GM18861 (cell line): Measurements from ENCODE around the gene AGAP1.

ENCODE experiments used
- ATAC-seq: cut with Tn5 transposase; IDR thresholded peaks from one replicate; pipeline ENCODE4 v1.9.1; 2021; ENCODE audit not compliant: unreplicated experiment

AGAP1 gene

GRCh38 chr2:235658351-235659174 lies 164.7 kb downstream of the AGAP1 start:
- ATAC-seq, result no peak

- ATAC-seq, result no peak
These were observed 166.0 kb downstream of the AGAP1 start for GRCh38 chr2:235659767-235660322.

- no peak for ATAC-seq
These were observed 166.7 kb downstream of the AGAP1 start for GRCh38 chr2:235660484-235661082.

- no peak for ATAC-seq
These were observed 167.5 kb downstream of the AGAP1 start for GRCh38 chr2:235661167-235661937.

- no peak for ATAC-seq
These were observed 168.1 kb downstream of the AGAP1 start for GRCh38 chr2:235661952-235662351.

- no peak for ATAC-seq
These were observed 170.0 kb downstream of the AGAP1 start for GRCh38 chr2:235663875-235664274.

GRCh38 chr2:235665661-235666212 lies 171.9 kb downstream of the AGAP1 start:
- ATAC-seq, result no peak

GRCh38 chr2:235666213-235666781 lies 172.5 kb downstream of the AGAP1 start:
- no peak for ATAC-seq

- ATAC-seq, result no peak
These were observed 174.9 kb downstream of the AGAP1 start for GRCh38 chr2:235668782-235669181.

- no peak for ATAC-seq
These were observed 175.5 kb downstream of the AGAP1 start for GRCh38 chr2:235669269-235669831.

GRCh38 chr2:235669983-235670962 lies 176.4 kb downstream of the AGAP1 start:
- no peak for ATAC-seq

- no peak for ATAC-seq
These were observed 177.3 kb downstream of the AGAP1 start for GRCh38 chr2:235670974-235671787.

- no peak for ATAC-seq
These were observed 178.9 kb downstream of the AGAP1 start for GRCh38 chr2:235672720-235673119.

GRCh38 chr2:235674146-235674545 lies 180.3 kb downstream of the AGAP1 start:
- ATAC-seq, result no peak

GRCh38 chr2:235674812-235675211 lies 181.0 kb downstream of the AGAP1 start:
- no peak for ATAC-seq

GRCh38 chr2:235675678-235676535 lies 182.1 kb downstream of the AGAP1 start:
- ATAC-seq, result no peak

- no peak for ATAC-seq
These were observed 182.6 kb downstream of the AGAP1 start for GRCh38 chr2:235676536-235676799.

GRCh38 chr2:235677276-235677788 lies 183.5 kb downstream of the AGAP1 start:
- ATAC-seq, result no peak
